LNCAP (cell line): ENCODE measurements around the gene LRP8.

Experiments used
- CTCF ChIP-seq: fragments of 450-650 bp; IDR thresholded peaks from 2 replicates; pipeline ENCODE4 v1.5.1; 2017; ENCODE audit warnings: mild to moderate bottlenecking

Gene LRP8

GRCh38 chr1:53328009-53328461, at the start of gene LRP8:
Gene LRP8 (minus strand): TSS chr1:53328070. CDS start chr1:53327912, 158 bp downstream.
- TF ChIP-seq CTCF, result no peak

GRCh38 chr1:53377438-53377841, 49.6 kb upstream of the LRP8 start:
- TF ChIP-seq CTCF, result no peak

GRCh38 chr1:53376742-53377437, 49.0 kb upstream of the LRP8 start:
- TF ChIP-seq CTCF, result no peak

GRCh38 chr1:53376041-53376461, 48.2 kb upstream of the LRP8 start:
- TF ChIP-seq CTCF, result no peak

GRCh38 chr1:53375440-53375839, 47.6 kb upstream of the LRP8 start:
- TF ChIP-seq CTCF, result no peak

GRCh38 chr1:53373246-53373645, 45.4 kb upstream of the LRP8 start:
- no peak for TF ChIP-seq CTCF

GRCh38 chr1:53372501-53372951, 44.7 kb upstream of the LRP8 start:
- no peak for TF ChIP-seq CTCF
